OCI-LY1 (cell line): ENCODE data around the gene USF1.
"Not testable (repeated sequence)": the region's sequence is repeated elsewhere in the genome, so short reads cannot be mapped to it uniquely, and the experiment has no call there.

ENCODE experiments used
- H2AFZ ChIP-seq: fragments of 200-600 bp; sonication (generic), shearing (Covaris generic); 2 replicates; pipeline ENCODE4 v1.6.0; 2014; ENCODE audit warnings: antibody characterized with exemption, mild to moderate bottlenecking, low read length
- H3F3A ChIP-seq: fragments of 200-600 bp; sonication (generic), shearing (Covaris generic); 2 replicates; pipeline ENCODE4 v1.6.0; 2014; ENCODE audit warnings: mild to moderate bottlenecking, antibody characterized with exemption, low read length, moderate library complexity; ENCODE audit not compliant: insufficient read depth
- H3K27ac ChIP-seq: fragments of 200-600 bp; sonication (generic); 2 replicates; pipeline ENCODE4 v1.5.1; 2014; ENCODE audit warnings: low read length, mixed run types, mild to moderate bottlenecking, low read depth; ENCODE audit not compliant: poor library complexity, severe bottlenecking
- H3K27me3 ChIP-seq: fragments of 200-600 bp; sonication (generic); 2 replicates; pipeline ENCODE4 v1.6.0; 2014; ENCODE audit warnings: antibody characterized with exemption, mild to moderate bottlenecking, low read length, moderate library complexity; ENCODE audit not compliant: insufficient read depth
- H3K36me3 ChIP-seq: fragments of 200-600 bp; sonication (generic); 2 replicates; pipeline ENCODE4 v1.6.1; 2014; ENCODE audit warnings: mild to moderate bottlenecking, antibody characterized with exemption, low read length, moderate library complexity, mixed read lengths; ENCODE audit not compliant: insufficient read depth
- H3K4me1 ChIP-seq: fragments of 200-600 bp; sonication (generic); 2 replicates; pipeline ENCODE4 v1.5.1; 2014; ENCODE audit warnings: mild to moderate bottlenecking, low read length, moderate library complexity; ENCODE audit not compliant: insufficient read depth, severe bottlenecking
- H3K4me2 ChIP-seq: fragments of 200-600 bp; sonication (generic), shearing (Covaris generic); 2 replicates; pipeline ENCODE4 v1.6.1; 2014; ENCODE audit warnings: low read length
- H3K4me3 ChIP-seq: fragments of 200-600 bp; sonication (generic); 2 replicates; pipeline ENCODE4 v1.5.1; 2014; ENCODE audit warnings: low read length, low read depth, mild to moderate bottlenecking, mixed read lengths; ENCODE audit not compliant: poor library complexity, severe bottlenecking
- H3K79me2 ChIP-seq: fragments of 200-600 bp; shearing (Covaris generic); 2 replicates; pipeline ENCODE4 v1.6.1; 2016; ENCODE audit warnings: mixed run types, low read length, mixed read lengths; ENCODE audit not compliant: insufficient read depth
- H3K9ac ChIP-seq: fragments of 200-600 bp; sonication (generic), shearing (Covaris generic); 2 replicates; pipeline ENCODE4 v1.6.1; 2014; ENCODE audit warnings: mild to moderate bottlenecking, low read length, mixed read lengths
- H3K9me2 ChIP-seq: fragments of 200-600 bp; sonication (generic), shearing (Covaris generic); 2 replicates; pipeline ENCODE4 v1.6.1; 2014; ENCODE audit warnings: low read depth, mild to moderate bottlenecking, low read length, mixed read lengths
- H3K9me3 ChIP-seq: fragments of 200-600 bp; shearing (Covaris generic); 2 replicates; pipeline ENCODE4 v1.6.1; 2014; ENCODE audit warnings: low read length, mixed read lengths
- H4K20me1 ChIP-seq: fragments of 200-600 bp; sonication (generic), shearing (Covaris generic); 2 replicates; pipeline ENCODE4 v1.6.0; 2016; ENCODE audit warnings: mild to moderate bottlenecking, low read length; ENCODE audit not compliant: insufficient read depth
- CTCF ChIP-seq: fragments of 200-600 bp; sonication (generic), shearing (Covaris generic); IDR thresholded peaks from 2 replicates; pipeline ENCODE4 v1.5.1; 2017; ENCODE audit warnings: mild to moderate bottlenecking, antibody characterized with exemption, low read length, moderate library complexity, mixed read lengths
- EZH2 ChIP-seq: fragments of 200-600 bp; sonication (generic), shearing (Covaris generic); IDR thresholded peaks from 2 replicates; pipeline ENCODE4 v1.8.0; 2017; ENCODE audit warnings: borderline replicate concordance, mixed run types, mild to moderate bottlenecking, antibody characterized with exemption, low read length, moderate library complexity, mixed read lengths

USF1 gene

DNA sequence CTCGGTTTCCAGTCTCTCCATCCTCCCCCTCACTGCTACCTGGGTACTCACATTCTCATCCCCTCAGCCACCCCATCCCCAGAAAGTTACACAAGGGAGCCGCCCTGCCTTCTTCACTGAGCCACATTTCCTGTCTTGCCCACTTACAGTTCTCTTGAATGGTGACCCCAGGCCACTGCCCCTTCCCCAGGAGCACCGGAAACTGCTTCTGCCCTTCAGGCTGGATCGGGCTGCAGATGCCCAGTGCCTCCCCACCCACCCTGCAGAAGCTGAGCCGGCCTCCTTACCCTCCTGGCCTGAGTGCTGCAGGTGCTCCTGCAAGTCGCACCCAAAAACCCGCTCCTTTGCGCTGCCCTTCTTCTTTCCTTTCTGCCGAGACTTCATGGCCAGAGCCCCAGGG is 23.5 kb upstream of the USF1 start:
- Histone ChIP-seq H3K27ac (peak overlapping the region; percentile 85), H3K4me1 (peaks cover 29% of the 10 kb centered on the region), H3K9ac (peak overlapping the region; percentile 95), H3K9me3 (peaks cover 3% of the 10 kb centered on the region; the same call in 1 of the 2 replicates), H3K9me2 (no peaks in the 10 kb centered on the region), H3F3A (no peaks in the 10 kb centered on the region), H3K36me3 (peaks cover 5% of the 10 kb centered on the region; the same call in 1 of the 2 replicates), H3K79me2 (0 out of 2 replicates have a peak, but pooled peaks cover 16% of the 10 kb centered on the region), H3K4me2 (peak overlapping the region; percentile 88), H3K4me3 (peak overlapping the region; percentile 83), H3K27me3 (no peaks in the 10 kb centered on the region), H4K20me1 (no peaks in the 10 kb centered on the region), H2AFZ (no peak overlapping the region)
- no peak for TF ChIP-seq CTCF
- TF ChIP-seq EZH2: no peak

GRCh38 chr1:161068306-161069234 is 22.8 kb upstream of the USF1 start:
- Histone ChIP-seq H3K9me2 (no peaks in the 10 kb centered on the region), H3F3A (no peaks in the 10 kb centered on the region), H3K36me3 (peaks cover 5% of the 10 kb centered on the region; the same call in 1 of the 2 replicates), H3K79me2 (0 out of 2 replicates have a peak, but pooled peaks cover 16% of the 10 kb centered on the region), H3K4me2 (peak overlapping the region; percentile 88), H4K20me1 (no peaks in the 10 kb centered on the region), H3K9me3 (peaks cover 3% of the 10 kb centered on the region; the same call in 1 of the 2 replicates), H3K27ac (peak overlapping the region; percentile 85), H3K4me3 (peak overlapping the region; percentile 83), H2AFZ (no peak overlapping the region), H3K4me1 (peaks cover 29% of the 10 kb centered on the region), H3K9ac (peak overlapping the region; percentile 95), H3K27me3 (no peaks in the 10 kb centered on the region)
- TF ChIP-seq EZH2 (no peak), CTCF (no peak)

DNA sequence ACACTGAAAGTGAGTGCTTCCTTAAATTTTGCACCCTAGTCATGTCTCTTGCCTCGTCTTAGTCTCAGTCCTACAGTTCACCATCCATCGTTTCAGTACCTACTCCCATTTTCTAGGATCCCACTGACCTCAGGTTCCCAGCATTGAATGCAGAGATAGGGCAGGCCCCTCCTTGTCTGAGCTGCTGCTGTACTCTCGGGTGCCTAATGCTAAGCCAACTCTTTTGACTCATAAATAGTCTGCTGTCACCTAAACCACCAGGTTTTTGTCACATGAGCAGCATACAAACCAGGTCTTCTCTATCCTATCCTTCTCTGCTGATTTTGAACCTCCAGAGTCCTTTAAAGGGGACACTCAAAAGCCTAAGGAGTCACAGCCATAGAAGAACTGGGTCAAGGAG is 20.9 kb upstream of the USF1 start:
- TF ChIP-seq EZH2: no peak
- TF ChIP-seq CTCF: no peak
- no peaks in the 10 kb centered on the region for H3K9me2 ChIP-seq
- peak overlapping the region; percentile 88 for H3K4me2 ChIP-seq
- H3K36me3 ChIP-seq: peaks cover 12% of the 10 kb centered on the region; the same call in 1 of the 2 replicates
- no peaks in the 10 kb centered on the region for H3F3A ChIP-seq
- 0 out of 2 replicates have a peak, but pooled peaks cover 16% of the 10 kb centered on the region for H3K79me2 ChIP-seq
- H3K9ac ChIP-seq: no peak overlapping the region
- peak overlapping the region; percentile 49 for H3K27ac ChIP-seq
- H2AFZ ChIP-seq: no peak overlapping the region
- no peak overlapping the region for H3K4me3 ChIP-seq
- no peaks in the 10 kb centered on the region for H3K27me3 ChIP-seq
- H4K20me1 ChIP-seq: no peaks in the 10 kb centered on the region
- peaks cover 3% of the 10 kb centered on the region; the same call in 1 of the 2 replicates for H3K9me3 ChIP-seq
- H3K4me1 ChIP-seq: peaks cover 29% of the 10 kb centered on the region

GRCh38 chr1:161065681-161066080 is 19.9 kb upstream of the USF1 start:
- H3K4me1 ChIP-seq: peaks cover 29% of the 10 kb centered on the region
- not testable (repeated sequence) for H3K9me2 ChIP-seq, H3F3A ChIP-seq, H3K27me3 ChIP-seq, H2AFZ ChIP-seq, H3K4me2 ChIP-seq, H3K9me3 ChIP-seq, H3K4me3 ChIP-seq, H4K20me1 ChIP-seq, H3K9ac ChIP-seq, H3K27ac ChIP-seq
- peaks cover 12% of the 10 kb centered on the region; the same call in 1 of the 2 replicates for H3K36me3 ChIP-seq
- 0 out of 2 replicates have a peak, but pooled peaks cover 16% of the 10 kb centered on the region for H3K79me2 ChIP-seq

DNA sequence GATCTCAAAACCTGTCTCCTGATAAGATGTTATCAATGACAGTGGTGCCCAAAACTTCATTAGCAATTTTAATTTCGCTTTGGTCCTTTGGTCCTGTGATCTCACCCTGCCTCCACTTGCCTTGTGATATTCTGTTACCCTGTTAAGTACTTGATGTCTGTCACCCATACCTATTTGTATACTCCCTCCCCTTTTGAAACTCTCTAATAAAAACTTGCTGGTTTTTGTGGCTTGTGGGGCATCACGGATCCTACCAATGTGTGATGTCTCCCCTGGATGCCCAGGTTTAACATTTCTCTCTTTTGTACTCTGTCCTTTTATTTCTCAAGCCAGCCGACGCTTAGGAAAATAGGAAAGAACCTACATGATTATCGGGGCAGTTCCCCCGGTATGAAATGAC is 18.2 kb upstream of the USF1 start:
- not testable (repeated sequence) for H3K9me3 ChIP-seq, H3K4me2 ChIP-seq, H3K27me3 ChIP-seq, H2AFZ ChIP-seq, H3K9me2 ChIP-seq, H3K4me3 ChIP-seq, H3K27ac ChIP-seq, H4K20me1 ChIP-seq, H3F3A ChIP-seq, H3K9ac ChIP-seq
- Histone ChIP-seq H3K79me2 (0 out of 2 replicates have a peak, but pooled peaks cover 13% of the 10 kb centered on the region), H3K4me1 (peaks cover 24% of the 10 kb centered on the region), H3K36me3 (peaks cover 22% of the 10 kb centered on the region)
